Measurements from ENCODE around the gene DMBT1. TPM values are rescaled to one million over a fixed set of nuclear protein-coding genes. Genes with fewer than 3 reads are reported as not detected.

Gene DMBT1
- total RNA-seq, 4 donors from 2014 or later, result 0.10 to 0.13 TPM; not detected in 2

GRCh38 chr10:122515588-122516231 lies 44.8 kb upstream of the DMBT1 start:
- intact Hi-C loops (cut with DNase I), result no loop called here
- Histone ChIP-seq H3K27me3 (no peaks in the 10 kb centered on the region), H3K4me1 (no peaks in the 10 kb centered on the region), H3K4me3 (replicated peaks in 1 of 3) (no peak overlapping the region), H3K36me3 (peaks cover 0 to 8% of the 10 kb centered on the region in 2 donors), H3K27ac (no peak overlapping the region), H3K9me3 (no peaks in the 10 kb centered on the region)
- DNase-seq, result no peak
- no peak for TF ChIP-seq CTCF (IDR thresholded peaks at IDR 0.05)
- TF ChIP-seq POLR2A (IDR thresholded peaks at IDR 0.05), result no peak
- WGBS, 2 donors, result 86% methylated on average over 10 to 15 of the region's 16 CpGs

GRCh38 chr10:122516734-122517133 lies 43.8 kb upstream of the DMBT1 start:
- peaks cover 0 to 8% of the 10 kb centered on the region in 2 donors for H3K36me3 ChIP-seq
- TF ChIP-seq POLR2A (IDR thresholded peaks at IDR 0.05) (no peak), CTCF (IDR thresholded peaks at IDR 0.05) (no peak)
- H3K27me3 ChIP-seq, result no peaks in the 10 kb centered on the region
- no peaks in the 10 kb centered on the region for H3K4me1 ChIP-seq
- DNase-seq, result no peak
- H3K27ac ChIP-seq, result no peak overlapping the region
- intact Hi-C loops (cut with DNase I), result no loop called here
- H3K4me3 ChIP-seq (replicated peaks in 1 of 3), result no peak overlapping the region
- WGBS, 2 donors, result 87 to 88% methylated on average over 4 of the region's 4 CpGs
- no peaks in the 10 kb centered on the region for H3K9me3 ChIP-seq

- H3K27me3 ChIP-seq, result no peaks in the 10 kb centered on the region
- H3K27ac ChIP-seq, result no peak overlapping the region
- WGBS, 2 donors, result 76 to 77% methylated on average over 7 of the region's 7 CpGs
- no peaks in the 10 kb centered on the region for H3K4me1 ChIP-seq
- H3K9me3 ChIP-seq, result no peaks in the 10 kb centered on the region
- DNase-seq, result no peak
- no peak overlapping the region for H3K4me3 ChIP-seq (replicated peaks in 1 of 3)
- H3K36me3 ChIP-seq, result peaks cover 0 to 8% of the 10 kb centered on the region in 2 donors
- intact Hi-C loops (cut with DNase I), result no loop called here
- no peak for TF ChIP-seq POLR2A (IDR thresholded peaks at IDR 0.05)
- TF ChIP-seq CTCF (IDR thresholded peaks at IDR 0.05), result no peak
Observed at GRCh38 chr10:122519144-122519543, 41.4 kb upstream of the DMBT1 start.

GRCh38 chr10:122519873-122520272 lies 40.7 kb upstream of the DMBT1 start:
- no peak overlapping the region for H3K27ac ChIP-seq
- DNase-seq, result no peak
- TF ChIP-seq CTCF (IDR thresholded peaks at IDR 0.05), result no peak
- no peak for TF ChIP-seq POLR2A (IDR thresholded peaks at IDR 0.05)
- no peaks in the 10 kb centered on the region for H3K27me3 ChIP-seq
- no peaks in the 10 kb centered on the region for H3K4me1 ChIP-seq
- no peak overlapping the region for H3K4me3 ChIP-seq (replicated peaks in 1 of 3)
- no peaks in the 10 kb centered on the region for H3K9me3 ChIP-seq
- intact Hi-C loops (cut with DNase I), result no loop called here
- 86 to 91% methylated on average over 9 to 15 of the region's 15 CpGs for WGBS, 2 donors
- H3K36me3 ChIP-seq, result peaks cover 0 to under 1% of the 10 kb centered on the region in 2 donors

- WGBS, 2 donors, result 76 to 77% methylated on average over 3 of the region's 3 CpGs
Observed at GRCh38 chr10:122521011-122521410, 39.5 kb upstream of the DMBT1 start.

More at GRCh38 chr10:122521011-122521410, 39.5 kb upstream of the DMBT1 start:
- no peaks in the 10 kb centered on the region for H3K4me1 ChIP-seq
- no peaks in the 10 kb centered on the region for H3K9me3 ChIP-seq
- intact Hi-C loops (cut with DNase I), result no loop called here
- H3K36me3 ChIP-seq, result no peaks in the 10 kb centered on the region
- no peak for TF ChIP-seq POLR2A (IDR thresholded peaks at IDR 0.05)
- no peaks in the 10 kb centered on the region for H3K27me3 ChIP-seq
- no peak for DNase-seq
- no peak overlapping the region for H3K27ac ChIP-seq
- H3K4me3 ChIP-seq (replicated peaks in 1 of 3), result no peak overlapping the region
